Measurements from ENCODE around the gene SEMA3C.

Gene SEMA3C

DNA sequence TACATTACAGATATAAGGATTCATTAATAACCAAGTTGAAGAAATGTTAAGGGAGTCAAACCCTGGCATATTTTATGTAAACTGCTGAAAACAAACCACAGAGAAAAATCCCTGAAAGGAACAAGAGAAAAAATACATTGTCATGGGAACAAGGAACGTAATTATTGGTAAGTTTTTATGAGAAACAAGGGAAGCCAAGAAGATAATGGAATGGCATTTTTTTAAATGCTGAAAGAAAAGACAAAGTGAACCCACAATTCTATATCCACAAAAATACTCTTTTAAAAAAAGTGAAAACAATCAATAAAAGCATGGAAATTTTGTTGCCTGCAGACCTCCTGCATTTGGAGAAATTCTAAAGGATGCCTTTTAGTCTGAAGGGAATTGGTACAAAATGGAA, 144.0 kb downstream of the SEMA3C start:
- DNase-seq: no peak

DNA sequence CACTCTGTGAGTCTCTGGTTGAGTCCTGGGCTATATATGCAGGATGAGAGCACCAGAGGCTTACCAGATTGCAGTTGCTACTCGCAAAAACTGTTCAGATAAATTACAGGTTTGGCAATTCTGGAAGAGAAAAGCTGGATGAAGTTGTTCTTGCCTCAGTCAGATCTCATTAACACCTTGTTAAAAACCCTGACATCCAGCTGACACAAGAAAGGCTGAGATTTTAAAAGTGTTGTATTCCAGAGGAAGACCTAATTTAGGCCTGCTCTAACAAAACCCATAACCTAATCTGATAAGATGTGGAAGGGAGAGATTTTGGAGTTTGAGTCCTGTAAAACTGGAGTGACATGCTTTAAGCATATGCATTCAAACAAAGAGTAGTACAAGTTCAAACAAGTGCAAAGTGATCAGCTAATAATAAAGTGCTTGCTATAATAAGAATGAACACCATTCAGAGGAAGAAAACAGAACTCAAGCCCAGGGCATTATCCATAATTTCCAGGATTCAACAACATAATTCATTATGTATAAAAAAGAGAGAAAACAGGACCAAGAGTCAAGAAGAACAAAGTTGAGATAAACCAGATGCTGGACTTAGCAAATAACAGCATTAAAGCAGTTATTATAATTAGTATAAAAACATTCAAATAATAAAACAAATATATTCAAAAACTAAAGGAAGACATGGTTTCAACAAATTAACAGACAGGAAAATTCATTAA, 144.9 kb downstream of the SEMA3C start:
- DNase-seq: no peak

DNA sequence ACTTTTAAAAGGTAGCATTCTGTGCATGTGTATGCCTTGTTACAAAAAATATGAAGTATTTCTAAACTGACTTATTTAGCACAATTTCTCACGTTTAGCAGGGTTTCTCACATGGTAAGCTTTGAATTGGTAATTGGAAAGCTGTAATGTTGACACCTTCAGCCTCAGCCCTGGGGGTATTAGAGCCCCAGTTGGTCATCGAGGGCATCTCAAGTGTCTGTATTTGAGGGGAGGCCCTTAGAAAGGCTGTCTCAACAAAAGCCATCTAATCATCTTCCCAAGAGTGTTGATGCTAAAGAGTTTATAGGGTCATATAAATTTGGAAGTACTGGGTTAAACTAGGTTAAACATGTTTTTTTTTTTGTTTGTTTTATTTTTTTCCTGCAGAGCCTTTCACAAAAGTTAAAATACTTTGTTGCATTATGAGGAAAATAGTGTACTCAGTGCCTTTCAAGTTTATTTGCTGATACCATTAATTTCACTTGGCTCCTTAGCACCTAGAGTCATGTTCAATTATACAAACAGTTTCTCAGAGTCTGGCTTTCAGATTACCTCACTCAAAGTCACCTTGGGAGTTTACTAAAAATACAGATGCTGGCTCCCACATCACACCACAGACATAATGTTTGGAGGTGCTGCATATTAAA, 146.4 kb downstream of the SEMA3C start:
- no peak for DNase-seq

DNA sequence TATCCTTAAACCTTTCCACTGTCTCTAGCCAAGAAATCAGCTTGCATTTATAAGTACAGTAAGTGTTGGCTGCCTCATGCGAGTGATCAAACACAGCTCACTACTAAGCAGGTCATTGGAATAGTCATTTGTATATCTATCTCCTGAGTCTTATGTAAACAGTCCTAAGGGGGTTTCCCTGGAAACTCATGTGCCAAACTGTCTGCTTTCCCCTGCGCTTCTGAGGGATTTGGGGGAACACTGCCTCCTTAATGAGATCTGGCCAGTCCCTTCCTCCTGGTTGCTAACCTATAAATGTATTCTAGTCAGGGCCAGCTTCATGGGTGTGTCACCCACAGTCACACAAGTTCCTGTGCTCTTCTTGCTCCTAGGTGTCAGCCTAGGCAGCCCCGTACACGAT, 147.3 kb downstream of the SEMA3C start:
- DNase-seq: no peak

GRCh38 chr7:80770675-80771081, 148.2 kb downstream of the SEMA3C start:
- no peak for DNase-seq

DNA sequence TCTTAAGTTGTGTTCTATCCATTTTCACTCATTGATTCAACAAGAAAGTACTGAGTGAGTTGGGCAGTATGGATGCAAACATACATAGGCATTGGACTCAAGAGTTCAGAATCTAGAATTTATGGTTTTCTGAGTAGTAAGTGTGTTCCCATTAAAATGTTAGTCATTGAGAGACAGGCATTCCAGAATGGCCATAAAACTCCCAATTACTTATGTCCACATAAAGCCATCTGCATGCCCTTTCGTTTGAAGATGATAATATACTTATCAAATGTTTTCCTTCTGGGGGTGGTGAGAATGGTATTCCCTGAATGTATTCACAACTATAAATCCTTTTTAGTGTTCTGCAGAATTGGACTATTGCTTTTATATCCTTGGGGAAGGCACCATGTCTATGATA, 148.8 kb downstream of the SEMA3C start:
- DNase-seq: no peak

DNA sequence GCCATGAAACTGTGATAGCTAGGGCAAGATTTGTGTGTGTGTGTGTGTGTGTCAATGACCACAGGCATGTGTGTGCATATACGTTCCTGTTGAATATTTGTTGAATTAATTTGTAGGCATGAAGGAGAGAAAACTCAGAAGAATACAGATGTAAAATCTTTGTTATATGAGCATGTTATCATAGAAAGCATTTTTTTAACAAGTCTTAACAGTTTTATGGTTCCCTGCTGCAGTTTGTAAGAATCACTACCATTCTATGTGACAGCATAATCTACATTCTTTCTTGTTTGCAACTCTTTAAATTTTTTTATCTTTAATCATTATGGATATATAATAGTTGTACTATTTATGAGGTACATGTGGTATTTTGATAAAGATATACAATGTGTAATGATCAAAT, 150.1 kb downstream of the SEMA3C start:
- DNase-seq: no peak

GRCh38 chr7:80767654-80768053, 151.2 kb downstream of the SEMA3C start:
- no peak for DNase-seq

- DNase-seq: no peak
Observed at GRCh38 chr7:80766724-80767123, 152.1 kb downstream of the SEMA3C start.

DNA sequence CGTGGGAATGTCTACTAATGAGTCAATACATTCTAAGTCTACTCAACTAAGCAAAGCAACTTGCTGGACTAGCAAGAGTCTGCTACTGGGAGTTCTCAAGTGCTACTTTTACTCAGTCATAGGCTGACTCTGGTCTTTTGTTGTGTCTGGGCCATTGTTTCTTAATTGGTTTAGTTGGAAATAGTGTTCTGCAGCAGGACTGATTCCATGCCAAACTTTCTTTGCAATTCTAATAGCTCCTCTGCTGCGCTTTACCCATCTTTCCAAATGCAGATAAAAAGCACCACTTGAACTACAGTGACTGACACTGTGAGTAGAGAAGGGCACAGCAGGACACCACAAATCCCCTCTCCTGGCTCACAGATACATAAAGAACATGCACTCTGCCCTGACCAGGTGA, 154.7 kb downstream of the SEMA3C start:
- no peak for DNase-seq

- no peak for DNase-seq
Observed at GRCh38 chr7:80763704-80764103, 155.1 kb downstream of the SEMA3C start.

- DNase-seq: no peak
Observed at GRCh38 chr7:80763289-80763688, 155.6 kb downstream of the SEMA3C start.

- no peak for DNase-seq
Observed at GRCh38 chr7:80760292-80760691, 158.6 kb downstream of the SEMA3C start.

- no peak for DNase-seq
Observed at GRCh38 chr7:80752954-80753690, 165.7 kb downstream of the SEMA3C start.

- DNase-seq: no peak
Observed at GRCh38 chr7:80749270-80749669, 169.6 kb downstream of the SEMA3C start.

GRCh38 chr7:80748363-80749042, 170.3 kb downstream of the SEMA3C start:
- DNase-seq: no peak

DNA sequence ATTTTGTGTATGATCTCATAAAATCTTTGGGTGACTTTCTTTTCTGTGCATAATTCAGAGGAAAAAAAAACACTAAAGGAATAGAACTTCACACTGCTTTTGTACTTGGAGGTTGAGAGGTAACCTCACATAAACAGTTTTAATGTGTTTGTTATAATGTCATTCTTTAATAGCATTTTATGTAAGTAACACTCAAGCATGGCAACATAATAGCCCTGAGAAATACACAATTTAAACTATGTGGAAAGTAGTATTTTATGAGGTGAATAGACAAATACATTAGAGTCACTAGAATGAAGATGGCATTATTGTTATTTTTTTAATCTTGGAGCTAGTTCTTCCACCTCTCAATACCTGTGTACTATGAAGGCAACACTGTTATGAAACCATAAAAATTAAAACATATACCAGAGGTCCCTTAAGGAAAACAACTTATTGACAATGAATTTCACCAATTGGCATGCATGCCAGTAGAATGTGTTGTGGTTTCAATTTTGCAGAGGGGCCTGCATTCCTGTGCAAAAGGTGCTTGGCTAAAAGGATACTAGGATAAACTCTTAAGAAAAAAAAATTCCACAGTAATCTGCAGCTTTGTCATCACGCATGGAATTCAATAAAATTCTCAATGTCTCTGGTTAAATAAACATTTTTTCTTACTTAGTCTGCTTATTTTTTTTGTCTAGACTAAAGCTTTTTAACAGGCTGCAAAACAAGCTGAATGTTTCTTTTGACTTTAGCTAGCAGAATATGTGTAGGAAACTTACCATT, 177.9 kb downstream of the SEMA3C start:
- DNase-seq: no peak

DNA sequence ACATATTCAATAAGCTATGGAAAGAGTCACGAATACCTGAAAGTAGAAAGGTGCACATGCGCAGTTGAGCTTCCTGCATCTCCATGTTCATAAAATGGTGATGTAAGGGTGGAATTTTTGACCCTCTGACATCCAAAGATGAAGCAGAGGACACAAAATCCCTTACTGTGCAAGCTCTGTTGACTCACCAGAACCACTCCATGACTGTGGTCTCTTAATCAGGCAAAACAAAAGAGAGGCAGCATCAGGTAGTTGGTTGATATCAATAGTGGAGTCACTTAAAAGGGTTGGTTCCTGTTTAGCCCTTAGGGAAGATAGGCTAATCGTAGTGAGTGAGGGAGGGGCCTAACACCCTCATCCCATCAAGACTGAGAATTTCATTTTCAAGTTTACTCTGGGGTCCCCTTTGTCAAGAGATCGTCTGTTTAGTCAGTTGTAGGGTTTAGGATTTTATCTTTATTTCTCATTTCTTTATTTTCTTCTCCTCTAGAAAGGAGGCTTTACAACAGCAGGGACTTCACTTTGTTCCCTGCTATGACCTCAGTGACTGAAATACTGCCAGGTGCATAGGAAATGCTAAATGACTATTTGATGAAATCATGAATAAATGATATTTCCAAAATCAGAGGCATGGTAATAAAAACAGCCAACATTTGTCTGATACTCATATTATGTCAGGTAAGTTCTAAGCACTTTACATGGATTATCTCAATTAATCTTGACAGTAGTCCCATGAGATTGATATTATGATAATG, 182.3 kb downstream of the SEMA3C start:
- no peak for DNase-seq

- no peak for DNase-seq
Observed at GRCh38 chr7:80735330-80735729, 183.5 kb downstream of the SEMA3C start.

DNA sequence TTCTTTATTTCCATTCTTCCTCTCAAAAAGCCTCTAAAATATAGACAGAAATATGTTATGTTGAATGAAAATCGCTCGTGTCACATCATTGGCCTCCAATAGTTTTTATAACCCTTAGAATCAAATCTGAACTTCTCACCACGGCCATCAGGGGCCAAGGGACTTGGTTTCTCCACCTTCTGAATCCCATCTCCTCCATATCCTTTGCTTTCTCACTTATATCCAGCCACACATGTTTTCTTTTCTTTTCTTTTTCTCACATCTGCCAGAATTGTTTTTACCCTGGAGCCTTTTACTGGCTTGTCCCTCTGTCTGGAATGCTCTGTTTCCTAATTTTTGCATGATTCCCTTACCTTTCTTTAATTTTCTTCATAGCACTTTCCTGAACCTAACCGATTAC, 184.8 kb downstream of the SEMA3C start:
- DNase-seq: no peak

- no peak for DNase-seq
Observed at GRCh38 chr7:80733333-80733915, 185.4 kb downstream of the SEMA3C start.

GRCh38 chr7:80732630-80733029, 186.2 kb downstream of the SEMA3C start:
- no peak for DNase-seq
